Measurements from ENCODE around the gene VPS35L.
"Not testable (repeated sequence)": the region's sequence is repeated elsewhere in the genome, so short reads cannot be mapped to it uniquely, and the experiment has no call there.

The VPS35L gene

GRCh38 chr16:19662351-19662750 lies 106.8 kb downstream of the VPS35L start:
- no peak for DNase-seq

- DNase-seq, result no peak
Measured at GRCh38 chr16:19664166-19664565, 108.7 kb downstream of the VPS35L start.

- not testable (repeated sequence) for DNase-seq
Measured at GRCh38 chr16:19665313-19665712, 109.8 kb downstream of the VPS35L start.

- DNase-seq, result no peak
Measured at GRCh38 chr16:19666477-19666876, 111.0 kb downstream of the VPS35L start.

GRCh38 chr16:19672378-19672777 lies 116.9 kb downstream of the VPS35L start:
- no peak for DNase-seq

GRCh38 chr16:19674485-19674884 lies 119.0 kb downstream of the VPS35L start:
- no peak for DNase-seq

GRCh38 chr16:19677402-19677801 lies 121.9 kb downstream of the VPS35L start:
- no peak for DNase-seq

GRCh38 chr16:19678804-19679203 lies 123.3 kb downstream of the VPS35L start:
- DNase-seq, result no peak

GRCh38 chr16:19679281-19679680 lies 123.8 kb downstream of the VPS35L start:
- not testable (repeated sequence) for DNase-seq

GRCh38 chr16:19680881-19681340 lies 125.4 kb downstream of the VPS35L start:
- no peak for DNase-seq

- no peak for DNase-seq
Measured at GRCh38 chr16:19681637-19682036, 126.1 kb downstream of the VPS35L start.

- no peak for DNase-seq
Measured at GRCh38 chr16:19683453-19684236, 128.1 kb downstream of the VPS35L start.

GRCh38 chr16:19685176-19685575 lies 129.7 kb downstream of the VPS35L start:
- no peak for DNase-seq

GRCh38 chr16:19687279-19687678 lies 131.8 kb downstream of the VPS35L start:
- DNase-seq, result no peak

- DNase-seq, result peak; percentile 55
Measured at GRCh38 chr16:19688396-19689024, 133.0 kb downstream of the VPS35L start.

GRCh38 chr16:19689342-19689741 lies 133.8 kb downstream of the VPS35L start:
- no peak for DNase-seq

GRCh38 chr16:19690196-19690595 lies 134.7 kb downstream of the VPS35L start:
- peak; percentile 37 for DNase-seq

- DNase-seq, result peak; percentile 51
Measured at GRCh38 chr16:19691161-19691711, 135.7 kb downstream of the VPS35L start.

GRCh38 chr16:19694989-19695388 lies 139.5 kb downstream of the VPS35L start:
- DNase-seq, result no peak

- DNase-seq, result peak; percentile 57
Measured at GRCh38 chr16:19696328-19696727, 140.8 kb downstream of the VPS35L start.

- DNase-seq, result no peak
Measured at GRCh38 chr16:19696961-19697360, 141.5 kb downstream of the VPS35L start.

- DNase-seq, result no peak
Measured at GRCh38 chr16:19697756-19698318, 142.3 kb downstream of the VPS35L start.

All from MV-4-11 (cell line).